Trophoblast cell (in vitro differentiated cells and primary cell): ENCODE results near the gene NCOA5.

Source experiments
- DNase-seq, 2 donors: peaks; one replicate each; pipeline ENCODE4 v3.0.0-alpha.2; 2016
- H2AFZ ChIP-seq: 2 replicates; pipeline ENCODE4 v1.6.1; 2013; ENCODE audit warnings: low read length, moderate library complexity, mild to moderate bottlenecking; ENCODE audit not compliant: insufficient read depth, poor library complexity
- H2AK5ac ChIP-seq: 2 replicates; pipeline ENCODE4 v1.6.1; 2013; ENCODE audit warnings: mild to moderate bottlenecking, low read length
- H2BK120ac ChIP-seq: 2 replicates; pipeline ENCODE4 v1.6.1; 2013; ENCODE audit warnings: low read length, mild to moderate bottlenecking, moderate library complexity; ENCODE audit not compliant: insufficient read depth, poor library complexity
- H2BK12ac ChIP-seq: 2 replicates; pipeline ENCODE4 v1.6.1; 2013; ENCODE audit warnings: mild to moderate bottlenecking, low read length, moderate library complexity
- H2BK5ac ChIP-seq: 2 replicates; pipeline ENCODE4 v1.6.1; 2013; ENCODE audit warnings: low read length, low read depth, moderate library complexity, mild to moderate bottlenecking; ENCODE audit not compliant: poor library complexity
- H3K14ac ChIP-seq: 2 replicates; pipeline ENCODE4 v1.6.1; 2013; ENCODE audit warnings: mild to moderate bottlenecking, low read length
- H3K18ac ChIP-seq: 2 replicates; pipeline ENCODE4 v1.6.1; 2013; ENCODE audit warnings: mild to moderate bottlenecking, low read length
- H3K23ac ChIP-seq: 2 replicates; pipeline ENCODE4 v1.6.1; 2013; ENCODE audit warnings: low read length
- H3K27ac ChIP-seq: 2 replicates; pipeline ENCODE4 v1.5.1; 2013; ENCODE audit warnings: low read depth, mild to moderate bottlenecking, inconsistent platforms, low read length, moderate library complexity
- H3K27me3 ChIP-seq: 2 replicates; pipeline ENCODE4 v1.6.1; 2013; ENCODE audit warnings: inconsistent platforms, mild to moderate bottlenecking, low read length, moderate library complexity; ENCODE audit not compliant: insufficient read depth
- H3K36me3 ChIP-seq, 2 experiments: 1 replicate in 1 of 2; 2 replicates in 1 of 2; pipeline ENCODE4 v1.6.1; 2013; ENCODE audit warnings: low read length in 2 of 2, mild to moderate bottlenecking in 2 of 2, moderate library complexity in 1 of 2; ENCODE audit not compliant: insufficient read depth in 2 of 2, control insufficient read depth in 1 of 2
- H3K4ac ChIP-seq: 2 replicates; pipeline ENCODE4 v1.6.1; 2013; ENCODE audit warnings: low read depth, mild to moderate bottlenecking, low read length, moderate library complexity
- H3K4me1 ChIP-seq, 2 experiments: 1 replicate in 1 of 2; 2 replicates in 1 of 2; pipeline ENCODE4 v1.6.1; 2013; ENCODE audit warnings: low read length in 2 of 2, mild to moderate bottlenecking in 2 of 2, moderate library complexity in 1 of 2; ENCODE audit not compliant: insufficient read depth in 2 of 2, control insufficient read depth in 1 of 2
- H3K4me2 ChIP-seq: 2 replicates; pipeline ENCODE4 v1.6.1; 2013; ENCODE audit warnings: inconsistent platforms, mild to moderate bottlenecking, low read length, moderate library complexity
- H3K4me3 ChIP-seq: 2 replicates; pipeline ENCODE4 v1.5.1; 2013; ENCODE audit warnings: mild to moderate bottlenecking, low read depth, low read length, inconsistent platforms
- H3K79me1 ChIP-seq: one replicate; pipeline ENCODE4 v1.6.1; 2013; ENCODE audit warnings: low read length
- H3K79me2 ChIP-seq: 2 replicates; pipeline ENCODE4 v1.6.1; 2013; ENCODE audit warnings: low read length, mild to moderate bottlenecking; ENCODE audit not compliant: control insufficient read depth, insufficient read depth, poor library complexity
- H3K9ac ChIP-seq: 2 replicates; pipeline ENCODE4 v1.6.1; 2013; ENCODE audit warnings: mild to moderate bottlenecking, low read length
- H3K9me3 ChIP-seq: 2 replicates; pipeline ENCODE4 v1.6.1; 2013; ENCODE audit warnings: low read depth, mild to moderate bottlenecking, control low read depth, inconsistent platforms, low read length; ENCODE audit not compliant: insufficient read depth
- H4K12ac ChIP-seq: 2 replicates; pipeline ENCODE4 v1.6.1; 2013; ENCODE audit warnings: low read depth, mild to moderate bottlenecking, low read length, moderate library complexity
- H4K8ac ChIP-seq: 2 replicates; pipeline ENCODE4 v1.6.1; 2013; ENCODE audit warnings: low read depth, mild to moderate bottlenecking, low read length, moderate library complexity
- H4K91ac ChIP-seq: one replicate; pipeline ENCODE4 v1.6.1; 2013; ENCODE audit warnings: low read depth, mild to moderate bottlenecking, low read length, moderate library complexity
- WGBS: extraction: QIAGEN DNeasy Blood & Tissue Kit; methylation state at CpG from one replicate; pipeline ENCODE4 v1.1.7; 2013; ENCODE audit warnings: missing lambda C conversion rate; ENCODE audit not compliant: insufficient read length, insufficient coverage; ENCODE audit errors: extremely low coverage; 5-methylcytosine and 5-hydroxymethylcytosine counted together

Gene NCOA5

DNA sequence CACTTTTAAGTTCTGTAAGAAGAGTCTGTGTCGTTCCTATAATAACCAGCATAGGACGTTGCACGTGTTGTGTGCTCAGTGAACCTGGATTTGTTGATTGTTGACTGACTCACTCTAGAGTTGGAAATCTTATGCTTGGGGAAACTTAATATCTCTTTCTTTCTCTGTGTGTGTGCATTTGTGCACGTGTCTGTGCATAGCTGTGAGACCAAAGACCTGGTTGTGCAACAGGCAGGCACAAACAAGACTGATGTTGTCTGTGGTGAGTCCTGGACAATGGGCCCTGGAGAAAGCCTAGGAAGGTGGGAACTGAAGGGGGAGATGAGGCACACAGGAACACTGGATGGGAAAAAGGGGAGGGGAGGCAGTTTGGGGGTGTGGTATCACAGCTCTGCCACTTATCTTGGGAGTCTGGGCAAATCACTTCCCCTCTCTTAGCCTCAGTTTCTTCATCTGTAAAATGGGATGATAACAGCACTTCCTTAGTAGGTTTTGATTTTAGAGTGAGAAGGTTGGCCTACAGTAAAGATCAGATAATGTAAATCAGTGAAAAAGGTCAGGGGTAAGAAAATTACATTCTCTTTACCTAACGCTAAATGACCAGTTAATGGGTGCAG lies 36.8 kb upstream of the NCOA5 start:
- DNase-seq = no peak
- Histone ChIP-seq H3K18ac (no peak overlapping the region), H4K8ac (no peak overlapping the region), H3K4me1 (peaks cover 13 to 14% of the 10 kb centered on the region in 2 experiments), H4K91ac (no peak overlapping the region), H2BK12ac (no peak overlapping the region), H3K14ac (no peak overlapping the region), H3K79me2 (peaks cover 3% of the 10 kb centered on the region), H3K4me2 (no peak overlapping the region), H3K36me3 (no peaks in the 10 kb centered on the region), H3K9ac (peak overlapping the region; percentile 51), H3K27me3 (no peaks in the 10 kb centered on the region), H2AFZ (no peak overlapping the region), H2AK5ac (no peak overlapping the region), H4K12ac (no peak overlapping the region), H3K4me3 (no peak overlapping the region), H2BK120ac (no peak overlapping the region), H3K79me1 (peaks cover 8% of the 10 kb centered on the region), H3K4ac (no peak overlapping the region), H3K27ac (no peak overlapping the region), H2BK5ac (no peak overlapping the region), H3K23ac (no peak overlapping the region), H3K9me3 (no peaks in the 10 kb centered on the region)
- WGBS = no CpG with 5 or more reads among the region's 5 CpGs

DNA sequence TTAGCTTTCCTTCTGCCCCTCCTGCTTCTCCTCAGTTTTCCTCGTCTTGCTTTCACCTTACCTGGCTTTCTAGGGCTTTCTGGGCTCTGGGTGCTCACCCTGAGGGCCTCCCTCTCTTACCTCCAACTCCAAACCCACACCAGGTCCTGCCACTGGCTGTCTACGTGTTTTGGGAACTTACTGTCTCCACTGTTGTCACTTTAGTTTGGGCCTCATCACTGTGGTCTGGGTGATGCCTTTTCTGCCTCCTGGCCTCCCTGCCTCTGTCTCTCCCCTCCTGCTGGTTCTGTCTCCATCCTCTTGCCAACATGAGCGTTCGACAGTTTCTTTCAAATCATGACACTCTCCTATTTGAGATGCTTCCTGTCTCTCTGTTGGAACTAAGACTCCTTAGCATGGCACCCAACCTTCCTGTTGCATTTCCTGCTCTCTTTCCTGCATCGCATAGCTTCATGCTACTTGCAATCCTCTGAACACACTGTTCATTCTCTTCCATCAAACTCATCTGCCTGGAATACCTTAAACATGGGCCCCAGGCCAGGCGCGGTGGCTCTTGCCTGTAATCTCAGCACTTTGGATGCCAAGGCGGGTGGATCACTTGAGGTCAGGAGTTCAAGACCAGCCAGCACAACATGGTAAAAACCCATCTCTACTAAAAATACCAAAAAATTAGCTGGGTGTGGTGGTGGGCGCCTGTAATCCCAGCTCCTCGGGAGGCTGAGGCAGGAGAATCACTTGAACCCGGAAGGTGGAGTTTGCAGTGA lies 33.9 kb upstream of the NCOA5 start:
- peaks cover 8% of the 10 kb centered on the region for H3K79me1 ChIP-seq
- H2BK5ac ChIP-seq = no peak overlapping the region
- H3K4me3 ChIP-seq = no peak overlapping the region
- no peak overlapping the region for H2BK12ac ChIP-seq
- no peak overlapping the region for H3K23ac ChIP-seq
- no peak overlapping the region for H2BK120ac ChIP-seq
- H3K4me2 ChIP-seq = no peak overlapping the region
- H3K18ac ChIP-seq = no peak overlapping the region
- H3K14ac ChIP-seq = no peak overlapping the region
- no peak overlapping the region for H3K27ac ChIP-seq
- H2AFZ ChIP-seq = no peak overlapping the region
- WGBS = no CpG with 5 or more reads among the region's 11 CpGs
- H3K9ac ChIP-seq = no peak overlapping the region
- H2AK5ac ChIP-seq = no peak overlapping the region
- H3K9me3 ChIP-seq = no peaks in the 10 kb centered on the region
- DNase-seq = no peak
- H4K8ac ChIP-seq = no peak overlapping the region
- no peaks in the 10 kb centered on the region for H3K27me3 ChIP-seq
- no peaks in the 10 kb centered on the region for H3K36me3 ChIP-seq
- H3K79me2 ChIP-seq = peaks cover 3% of the 10 kb centered on the region
- no peak overlapping the region for H4K12ac ChIP-seq
- H3K4ac ChIP-seq = no peak overlapping the region
- H4K91ac ChIP-seq = no peak overlapping the region
- peaks cover 16 to 19% of the 10 kb centered on the region in 2 experiments for H3K4me1 ChIP-seq

DNA sequence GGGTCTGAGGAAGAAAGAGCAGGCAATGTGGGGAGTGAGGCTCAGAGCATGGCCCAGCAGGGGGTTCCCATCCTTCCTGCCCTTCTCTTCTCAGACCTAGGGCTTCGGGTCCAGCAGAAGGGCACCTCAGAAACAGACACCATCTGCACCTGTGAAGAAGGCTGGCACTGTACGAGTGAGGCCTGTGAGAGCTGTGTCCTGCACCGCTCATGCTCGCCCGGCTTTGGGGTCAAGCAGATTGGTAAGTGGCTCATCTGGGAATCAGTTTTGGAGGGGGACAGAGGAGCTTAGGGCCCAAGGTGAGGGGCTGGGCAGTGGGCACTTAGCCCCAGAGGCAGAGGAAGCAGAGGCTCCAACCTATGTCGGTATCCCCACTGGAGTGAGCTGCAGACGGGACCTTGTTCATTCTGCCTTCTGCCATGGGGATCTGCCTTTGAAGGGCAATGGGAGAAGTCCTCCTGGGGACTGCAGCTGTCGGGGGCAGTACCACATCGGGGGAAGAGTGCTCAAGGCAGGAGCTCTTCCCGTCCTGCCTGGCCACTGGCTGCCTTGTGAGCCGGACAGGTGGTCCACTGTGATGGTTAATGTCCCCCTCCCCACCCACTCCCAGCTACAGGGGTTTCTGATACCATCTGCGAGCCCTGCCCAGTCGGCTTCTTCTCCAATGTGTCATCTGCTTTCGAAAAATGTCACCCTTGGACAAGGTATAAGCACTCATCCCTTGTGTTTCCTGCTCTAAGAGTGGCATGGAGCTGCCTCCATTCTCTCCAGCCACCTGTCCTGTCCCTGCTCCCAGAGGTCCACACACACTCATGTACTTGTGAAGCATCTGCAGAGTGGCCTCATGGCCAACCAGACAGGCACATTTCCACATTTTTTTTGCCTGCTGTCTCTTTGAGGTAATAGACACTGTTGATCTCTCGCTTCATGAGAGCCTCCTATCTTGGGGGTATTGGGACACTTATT lies 33.0 kb upstream of the NCOA5 start:
- Histone ChIP-seq H3K36me3 (no peaks in the 10 kb centered on the region), H3K4me2 (peak overlapping the region; percentile 11), H2BK12ac (peak overlapping the region; percentile 55), H3K27me3 (no peaks in the 10 kb centered on the region), H3K9me3 (no peaks in the 10 kb centered on the region), H4K12ac (no peak overlapping the region), H3K4ac (no peak overlapping the region), H2AFZ (no peak overlapping the region), H3K9ac (no peak overlapping the region), H2BK120ac (peak overlapping the region; percentile 41), H3K14ac (peak overlapping the region; percentile 24), H3K23ac (no peak overlapping the region), H3K4me1 (peaks cover 17 to 20% of the 10 kb centered on the region in 2 experiments), H3K27ac (peak overlapping the region; percentile 9), H3K18ac (peak overlapping the region; percentile 51), H4K8ac (peak overlapping the region; percentile 11), H3K79me2 (peaks cover 3% of the 10 kb centered on the region), H2AK5ac (peak overlapping the region; percentile 22), H3K4me3 (no peak overlapping the region), H4K91ac (peak overlapping the region; percentile 71), H2BK5ac (peak overlapping the region; percentile 43), H3K79me1 (peaks cover 8% of the 10 kb centered on the region)
- no CpG with 5 or more reads among the region's 15 CpGs for WGBS
- peak; percentile 28 to 52 for DNase-seq

DNA sequence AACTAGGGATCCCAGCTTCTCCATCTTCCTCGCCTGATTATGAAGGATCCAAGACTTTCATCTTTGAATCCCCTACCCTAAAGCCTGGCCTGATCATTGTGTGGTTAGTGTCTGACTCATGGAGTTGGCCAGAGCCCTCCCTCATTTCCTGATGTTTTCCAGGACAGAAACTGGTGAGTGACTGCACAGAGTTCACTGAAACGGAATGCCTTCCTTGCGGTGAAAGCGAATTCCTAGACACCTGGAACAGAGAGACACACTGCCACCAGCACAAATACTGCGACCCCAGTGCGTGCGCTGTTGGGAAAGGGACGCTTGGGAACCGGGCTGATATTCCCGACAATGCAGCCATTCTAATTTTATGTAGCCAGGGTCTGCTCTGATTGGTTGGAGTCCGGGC lies 32.3 kb upstream of the NCOA5 start:
- Histone ChIP-seq H3K18ac (no peak overlapping the region), H4K8ac (no peak overlapping the region), H3K27ac (peak overlapping the region; percentile 24), H3K79me1 (peaks cover 8% of the 10 kb centered on the region), H4K91ac (peak overlapping the region; percentile 20), H2BK120ac (no peak overlapping the region), H2AK5ac (no peak overlapping the region), H4K12ac (no peak overlapping the region), H3K23ac (no peak overlapping the region), H3K14ac (no peak overlapping the region), H3K36me3 (no peaks in the 10 kb centered on the region), H3K4me3 (no peak overlapping the region), H3K4me1 (peaks cover 22 to 24% of the 10 kb centered on the region in 2 experiments), H3K4ac (no peak overlapping the region), H3K27me3 (no peaks in the 10 kb centered on the region), H2BK5ac (peak overlapping the region; percentile 43), H3K9me3 (no peaks in the 10 kb centered on the region), H3K9ac (no peak overlapping the region), H3K79me2 (peaks cover 3% of the 10 kb centered on the region), H2BK12ac (no peak overlapping the region), H3K4me2 (peak overlapping the region; percentile 11), H2AFZ (no peak overlapping the region)
- DNase-seq = peak; percentile 81 to 83
- WGBS = no CpG with 5 or more reads among the region's 11 CpGs
